NOMO-1 (cell line): ENCODE data around the gene NDUFS6.

Experiments
- DNase-seq, 2 experiments: peaks; one replicate each; lab custom pipeline; 2025; ENCODE audit not compliant: unreplicated experiment in 2 of 2; lab: John Stamatoyannopoulos, UW

NDUFS6 gene

DNA sequence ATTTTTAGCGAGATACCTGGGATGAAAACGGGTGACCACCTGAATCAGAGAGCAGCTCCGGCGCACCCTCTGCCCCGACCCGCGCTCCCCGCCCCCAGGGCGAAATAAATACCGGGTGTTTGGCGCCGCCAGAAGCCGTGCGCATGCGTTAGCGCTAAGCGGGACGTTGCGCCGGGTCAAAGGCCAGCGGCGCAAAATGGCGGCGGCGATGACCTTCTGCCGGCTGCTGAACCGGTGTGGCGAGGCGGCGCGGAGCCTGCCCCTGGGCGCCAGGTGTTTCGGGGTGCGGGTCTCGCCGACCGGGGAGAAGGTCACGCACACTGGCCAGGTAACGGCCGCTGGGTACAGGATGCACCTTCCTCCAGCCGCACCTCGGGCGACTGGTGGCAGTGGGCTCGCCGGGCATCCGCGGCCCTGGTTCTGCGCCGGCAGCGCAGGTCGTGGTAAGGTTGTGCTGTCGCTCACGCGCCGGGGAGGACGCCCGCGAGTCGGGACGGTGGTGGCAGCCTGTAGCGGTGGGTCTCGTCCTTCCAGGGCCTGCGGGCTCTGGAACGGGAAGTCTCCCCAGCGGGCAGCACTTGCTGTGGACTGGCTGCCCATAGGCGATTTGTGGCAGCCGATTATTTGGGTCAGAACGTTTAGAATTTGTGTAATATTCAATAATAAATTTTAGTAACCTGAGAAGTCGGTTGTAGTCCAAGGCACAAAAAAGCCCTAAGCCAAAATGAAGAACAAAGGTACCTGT is at the start of gene NDUFS6:
Gene NDUFS6 (plus strand): TSS at position 186 of the 745 bp plus-strand sequence. CDS start 11 bp downstream, at position 197.
- DNase-seq: peak; percentile 91 to 96

- no peak for DNase-seq
Observed at GRCh38 chr5:1751864-1752822, 49.1 kb upstream of the NDUFS6 start.

DNA sequence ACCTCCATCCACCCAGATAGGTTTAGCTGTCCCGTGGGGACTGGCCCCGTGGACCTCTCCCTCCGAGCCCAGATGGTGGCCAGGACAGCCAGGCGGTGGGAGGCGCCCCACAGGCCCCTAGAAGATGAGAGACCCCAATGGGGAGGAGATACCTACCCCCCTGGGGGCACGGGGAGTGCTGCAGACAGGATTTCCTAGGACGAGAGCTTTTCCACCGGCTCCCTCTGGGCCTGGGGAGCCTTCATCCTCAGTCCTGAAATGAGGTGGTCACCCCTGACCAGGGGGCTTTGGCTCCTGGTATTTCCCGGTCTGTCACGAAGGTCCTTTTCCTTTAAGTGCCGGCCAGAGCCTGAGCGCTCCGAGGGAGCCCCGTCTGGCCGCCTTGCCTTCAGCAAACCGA is 48.3 kb upstream of the NDUFS6 start:
- DNase-seq: no peak

- DNase-seq: no peak
Observed at GRCh38 chr5:1753490-1753889, 47.7 kb upstream of the NDUFS6 start.

DNA sequence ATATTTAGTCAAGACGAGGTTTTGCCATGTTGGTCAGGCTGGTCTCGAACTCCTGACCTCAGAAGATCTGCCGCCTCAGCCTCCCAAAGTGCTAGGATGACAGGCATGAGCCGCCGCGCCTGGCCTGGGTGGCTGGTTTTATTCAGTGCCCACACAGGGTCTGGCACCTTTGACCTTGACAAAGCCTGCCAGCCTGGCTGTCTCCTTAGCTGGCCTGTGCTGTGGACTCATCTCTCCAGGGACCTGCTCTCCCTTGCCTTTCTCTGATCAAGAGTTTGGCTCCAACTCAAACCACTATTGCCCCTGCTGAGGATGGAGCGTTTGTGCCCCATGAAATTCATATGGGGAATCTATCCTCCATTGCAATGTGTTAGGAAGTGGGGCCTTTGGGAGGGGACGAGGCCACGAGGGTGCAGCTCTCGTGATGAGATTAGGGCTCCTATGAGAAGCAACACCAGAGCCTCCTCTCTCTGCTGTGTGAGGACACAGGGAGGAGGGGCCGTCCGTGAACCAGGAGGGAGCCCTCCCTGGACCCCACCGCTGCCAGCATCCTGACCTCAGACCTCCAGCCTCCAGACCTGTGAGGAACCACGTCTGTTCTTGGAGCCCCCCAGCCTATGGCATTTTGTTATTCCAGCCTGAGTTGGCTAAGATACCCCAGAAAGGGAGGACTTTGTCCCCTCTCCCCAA is 46.5 kb upstream of the NDUFS6 start:
- DNase-seq: no peak

DNA sequence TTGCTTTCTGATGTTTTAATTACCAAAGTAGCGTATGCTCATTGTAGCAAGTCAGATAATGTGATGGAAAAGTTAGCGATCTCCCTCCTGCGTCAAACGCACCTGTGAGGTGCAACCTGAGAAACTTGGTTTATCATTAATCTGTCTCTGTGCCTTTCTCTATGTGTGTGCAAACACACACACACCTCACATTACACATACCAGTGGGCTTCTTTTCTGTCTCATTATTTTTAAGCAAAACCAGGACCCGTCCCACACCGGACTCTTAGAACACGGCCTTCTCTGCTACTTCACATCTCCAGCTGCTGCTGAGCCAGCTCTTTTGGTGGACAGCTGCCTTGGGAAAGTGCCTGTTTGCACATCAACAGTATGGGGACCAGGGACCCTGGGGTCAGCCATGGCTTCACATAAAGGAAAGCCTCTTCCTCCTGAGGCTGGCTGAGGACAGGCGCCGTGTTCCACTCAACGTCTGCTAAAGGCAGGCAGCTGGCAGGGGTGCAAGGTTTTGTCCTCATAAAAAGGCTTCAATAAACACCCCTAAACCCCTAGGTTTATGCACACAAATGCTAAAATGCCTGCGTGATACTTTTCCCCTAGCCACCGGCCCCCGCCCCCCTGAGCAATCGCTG is 45.8 kb upstream of the NDUFS6 start:
- DNase-seq: no peak

DNA sequence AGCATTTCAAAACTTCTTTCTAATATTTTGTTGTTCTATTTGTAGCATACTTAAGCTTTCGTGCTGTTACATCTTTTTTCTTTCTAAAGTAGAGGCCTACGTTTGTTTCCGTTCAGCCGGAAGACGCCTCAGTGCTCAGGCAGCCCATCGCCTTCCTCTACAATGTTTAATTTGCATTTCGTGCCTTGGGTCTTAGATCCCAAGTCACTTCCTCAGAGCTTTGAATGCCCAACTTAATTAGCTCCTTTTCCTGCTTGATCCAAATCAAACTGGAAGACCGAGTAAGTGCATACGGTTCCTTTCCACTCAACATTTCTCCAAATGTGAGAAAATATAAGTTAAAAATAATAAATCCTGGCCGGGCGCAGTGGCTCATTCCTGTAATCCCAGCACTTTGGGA is 44.7 kb upstream of the NDUFS6 start:
- no peak for DNase-seq

- no peak for DNase-seq
Observed at GRCh38 chr5:1757511-1757910, 43.7 kb upstream of the NDUFS6 start.

GRCh38 chr5:1758574-1758973 is 42.6 kb upstream of the NDUFS6 start:
- no peak for DNase-seq

GRCh38 chr5:1759378-1759970 is 41.7 kb upstream of the NDUFS6 start:
- no peak for DNase-seq

DNA sequence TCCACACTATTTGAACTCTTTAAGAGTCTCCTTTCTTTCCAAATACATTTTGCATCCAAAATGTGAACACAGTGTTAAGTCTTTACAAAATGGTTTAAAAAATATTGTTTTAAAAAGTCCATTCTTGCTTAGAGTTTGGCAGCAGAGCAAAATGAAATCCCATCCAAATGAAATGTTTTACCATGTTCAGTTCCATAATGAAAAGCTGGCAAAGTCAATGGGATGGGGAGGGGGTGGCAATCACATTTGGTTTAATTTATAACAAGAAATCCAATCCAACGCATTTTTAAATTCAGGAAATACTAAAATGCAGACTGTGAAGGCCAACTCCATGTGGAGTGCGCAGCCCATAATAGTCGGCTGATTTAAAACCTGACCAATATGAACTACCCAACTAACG is 41.0 kb upstream of the NDUFS6 start:
- no peak for DNase-seq

DNA sequence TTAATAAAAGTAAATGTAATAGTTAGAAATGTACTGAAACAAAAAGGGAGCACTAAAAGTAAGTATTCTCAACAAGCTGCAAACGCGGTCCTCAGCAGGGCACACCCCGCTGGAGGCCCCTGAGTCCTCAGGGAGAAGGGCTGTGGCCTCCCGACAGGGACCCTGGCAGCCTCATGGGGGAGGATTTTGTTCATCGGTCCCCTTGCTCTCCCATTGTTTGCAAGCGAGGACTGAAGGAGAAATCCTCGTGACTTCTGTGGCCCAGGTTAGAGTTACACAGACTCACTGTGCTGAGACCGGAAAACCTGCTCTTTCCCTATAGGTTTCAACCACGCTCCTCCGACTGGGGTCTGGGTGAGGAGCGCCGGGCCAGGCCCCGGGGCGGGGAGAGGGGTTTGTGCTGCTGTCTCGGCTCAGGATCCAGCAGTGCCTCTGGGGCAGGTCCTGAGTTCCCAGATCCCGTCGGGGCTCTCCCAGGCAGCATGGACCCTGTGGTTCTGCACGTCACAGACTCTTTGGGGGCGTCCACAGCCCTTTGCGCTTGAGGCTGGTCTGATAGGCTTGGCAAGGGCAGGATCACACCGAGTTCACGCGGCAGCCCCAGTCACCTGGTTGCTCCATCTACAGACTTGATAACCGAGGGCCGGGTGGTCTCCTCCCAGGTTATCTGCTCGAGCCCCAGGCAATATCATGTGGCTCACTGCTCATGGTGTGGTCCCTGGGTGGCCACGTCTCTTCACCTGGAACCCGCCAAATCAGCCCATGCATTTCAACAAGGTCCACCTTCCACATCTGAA is 40.4 kb upstream of the NDUFS6 start:
- no peak for DNase-seq

DNA sequence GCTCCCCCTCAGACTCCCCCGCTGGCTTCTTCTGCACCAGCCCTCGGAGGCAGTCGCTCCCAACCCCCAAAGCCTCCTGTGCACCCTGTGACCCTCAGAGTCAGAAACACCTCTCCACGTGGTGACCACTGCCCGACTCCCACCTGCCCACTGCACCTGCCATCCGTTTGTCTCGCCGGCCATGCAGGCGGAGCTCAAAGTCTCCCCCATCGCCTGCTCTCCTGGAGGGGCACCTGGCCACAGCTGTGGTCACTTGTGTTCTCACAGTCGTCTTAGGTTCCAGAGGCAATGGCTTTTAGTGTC is 39.8 kb upstream of the NDUFS6 start:
- DNase-seq: no peak

- no peak for DNase-seq
Observed at GRCh38 chr5:1762121-1762882, 38.9 kb upstream of the NDUFS6 start.

GRCh38 chr5:1762883-1763547 is 38.2 kb upstream of the NDUFS6 start:
- DNase-seq: no peak

DNA sequence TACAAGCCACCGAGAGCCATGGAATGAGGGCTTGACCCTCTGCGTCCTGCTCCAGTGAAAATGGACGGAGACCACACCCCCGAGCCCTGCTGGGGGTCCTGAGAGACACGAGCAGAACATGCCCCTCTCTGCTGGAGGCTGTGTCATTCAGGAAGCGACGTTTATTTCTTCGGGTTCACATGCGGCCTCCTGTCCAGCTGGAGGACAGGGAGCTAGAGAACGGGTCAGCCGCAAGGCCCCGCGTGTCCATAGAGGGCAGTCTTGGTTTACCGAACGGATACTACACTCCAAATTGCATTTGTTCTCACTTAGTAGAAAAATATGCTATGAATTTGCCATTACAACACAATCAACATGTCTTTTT is 37.7 kb upstream of the NDUFS6 start:
- peak in 1 of 2 experiments; percentile 21 for DNase-seq

- DNase-seq: no peak
Observed at GRCh38 chr5:1763960-1764605, 37.1 kb upstream of the NDUFS6 start.

DNA sequence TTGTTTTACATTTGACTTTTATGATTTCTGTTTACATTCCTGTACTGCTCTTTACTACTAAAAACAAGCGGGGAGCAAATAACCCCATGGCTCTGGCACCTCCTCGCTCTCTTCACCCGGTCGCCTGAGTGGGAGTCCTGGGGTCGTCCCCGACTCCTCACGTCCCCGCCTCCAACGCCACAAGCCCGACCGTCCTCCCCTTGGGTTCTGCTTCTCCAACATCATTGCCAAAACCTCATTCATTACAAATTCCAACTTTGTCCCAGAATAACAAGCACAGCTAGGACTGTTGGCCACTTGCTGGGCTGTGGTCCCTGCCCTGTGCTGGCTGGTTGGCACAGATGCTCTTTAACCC is 36.6 kb upstream of the NDUFS6 start:
- no peak for DNase-seq
